A549 (cell line): ENCODE measurements around the gene TUBA4A. TPM values are rescaled to one million over a fixed set of nuclear protein-coding genes. Genes with fewer than 3 reads are reported as not detected.

Experiments used
- ATAC-seq, 2 experiments: fragments of 200-7000 bp in 1 of 2; fragments of >200 bp in 1 of 2; cut with Nextera tagmentation in 1 of 2; cut with Tn5 transposase in 1 of 2; 3 replicates each; pipeline versions ENCODE4 v1.8.0 to v1.9.1; 2018 to 2020; ENCODE audit warnings: mild to moderate bottlenecking in 1 of 2, moderate library complexity in 1 of 2
- CTCF ChIA-PET: fragments of 300-600 bp; sonication (Branson Sonifier 250); formaldehyde crosslinking; extraction: SDS; loops from one replicate; lab custom pipeline; 2021; ENCODE audit warnings: antibody characterized with exemption, inconsistent platforms; lab: Yijun Ruan, JAX
- POLR2A ChIA-PET: fragments of 350-600 bp; formaldehyde crosslinking; extraction: SDS; loops from one replicate; lab custom pipeline; 2021; ENCODE audit warnings: antibody characterized with exemption, inconsistent platforms; lab: Yijun Ruan, JAX
- DNase-seq, 2 experiments: peaks; one replicate each; pipeline versions ENCODE4 v3.0.0 to v3.0.0-alpha.2; 2011 to 2016; ENCODE audit warnings: low read depth in 1 of 2, low spot score in 1 of 2
- FAIRE-seq: peaks from 2 replicates; lab custom pipeline; 2011; peaks lifted over from hg19 to GRCh38; lab: Jason Lieb, UNC
- H3K27ac ChIP-seq, 2 experiments: fragments of >200 bp; sonication (Bioruptor Twin); formaldehyde crosslinking; 3 replicates each; pipeline ENCODE4 v1.5.1; 2016 to 2017
- H3K4me1 ChIP-seq: fragments of >200 bp; sonication (Bioruptor Twin); formaldehyde crosslinking; 3 replicates; pipeline ENCODE4 v1.6.1; 2016
- H3K4me2 ChIP-seq: fragments of >200 bp; sonication (Bioruptor Twin); formaldehyde crosslinking; 3 replicates; pipeline ENCODE4 v1.6.1; 2016
- H3K4me3 ChIP-seq: fragments of >200 bp; sonication (Bioruptor Twin); formaldehyde crosslinking; 3 replicates; pipeline ENCODE4 v1.5.1; 2016
- H3K9me3 ChIP-seq: fragments of >200 bp; sonication (Bioruptor Twin); formaldehyde crosslinking; 3 replicates; pipeline ENCODE4 v1.6.1; 2016
- CBX2 ChIP-seq: fragments of 200-600 bp; sonication (generic); IDR thresholded peaks from 2 replicates; pipeline ENCODE4 v1.6.1; 2016; ENCODE audit warnings: low read depth, mild to moderate bottlenecking, borderline replicate concordance
- CHD4 ChIP-seq: fragments of 200-600 bp; sonication (generic); IDR thresholded peaks from 2 replicates; pipeline ENCODE4 v1.6.1; 2016; ENCODE audit warnings: antibody characterized with exemption, mild to moderate bottlenecking, borderline replicate concordance
- EHMT2 ChIP-seq: fragments of 200-600 bp; sonication (generic); IDR thresholded peaks from 2 replicates; pipeline ENCODE4 v1.6.1; 2016; ENCODE audit warnings: antibody characterized with exemption, low read depth, mild to moderate bottlenecking, moderate library complexity
- EP300 ChIP-seq, 2 experiments: fragments of >200 bp; sonication (Bioruptor Twin); formaldehyde crosslinking; IDR thresholded peaks; 2 replicates in 1 of 2; 3 replicates in 1 of 2; pipeline ENCODE4 v1.6.1; 2016 to 2017
- FOSL2 ChIP-seq, 2 experiments: fragments of 450-650 bp in 1 of 2; fragments of >200 bp in 1 of 2; sonication (Bioruptor Twin) in 1 of 2; formaldehyde crosslinking; IDR thresholded peaks; 2 replicates each; pipeline versions ENCODE4 v1.5.0 to v1.6.1; 2016 to 2020; ENCODE audit warnings: mild to moderate bottlenecking in 1 of 2, moderate library complexity in 1 of 2
- FOXS1 ChIP-seq: fragments of 250-450 bp; sonication (Bioruptor Pico); IDR thresholded peaks from 2 replicates; pipeline ENCODE4 v1.5.0; 2020; ENCODE audit warnings: mild to moderate bottlenecking, moderate library complexity
- JUN ChIP-seq, 2 experiments: fragments of >200 bp; sonication (Bioruptor Twin); formaldehyde crosslinking; IDR thresholded peaks; 2 replicates in 1 of 2; 3 replicates in 1 of 2; pipeline ENCODE4 v1.6.1; 2016 to 2017
- JUNB ChIP-seq: fragments of >200 bp; sonication (Bioruptor Twin); formaldehyde crosslinking; IDR thresholded peaks from 2 replicates; pipeline ENCODE4 v1.6.1; 2016
- KDM5A ChIP-seq: fragments of 200-600 bp; sonication (generic); IDR thresholded peaks from 2 replicates; pipeline ENCODE4 v1.6.1; 2016; ENCODE audit warnings: antibody characterized with exemption, mild to moderate bottlenecking
- MYC ChIP-seq: IDR thresholded peaks from 2 replicates; pipeline ENCODE4 v1.6.1; 2012; ENCODE audit warnings: mild to moderate bottlenecking, inconsistent platforms, low read length, improper control_type of control experiment, borderline replicate concordance
- POLR2AphosphoS2 ChIP-seq: conservative IDR thresholded peaks from 2 replicates; pipeline ENCODE4 v1.6.1; 2012; ENCODE audit warnings: low read length, improper control_type of control experiment, inconsistent platforms
- RNF2 ChIP-seq: fragments of 200-600 bp; sonication (generic); IDR thresholded peaks from 2 replicates; pipeline ENCODE4 v1.6.1; 2016; ENCODE audit warnings: low read depth, mild to moderate bottlenecking, antibody characterized with exemption, moderate library complexity, borderline replicate concordance
- TFCP2L1 ChIP-seq: fragments of 250-450 bp; sonication (Bioruptor Pico); IDR thresholded peaks from 2 replicates; pipeline ENCODE4 v1.5.0; 2021; ENCODE audit warnings: mild to moderate bottlenecking
- ZC3H11A ChIP-seq: fragments of 450-650 bp; IDR thresholded peaks from 2 replicates; pipeline ENCODE4 v1.6.1; 2014; ENCODE audit warnings: antibody characterized with exemption, mild to moderate bottlenecking
- ZSCAN20 ChIP-seq: fragments of 250-450 bp; sonication (Bioruptor Pico); IDR thresholded peaks from 2 replicates; pipeline ENCODE4 v1.8.0; 2022; ENCODE audit warnings: mild to moderate bottlenecking, moderate library complexity
- WGBS: methylation state at CpG from one replicate; pipeline ENCODE4 v1.1.6; 2017; ENCODE audit errors: missing lambda C conversion rate; 5-methylcytosine and 5-hydroxymethylcytosine counted together
- polyA plus RNA-seq, 4 experiments: library from polyadenylated mRNA; depleted of rRNA in 3 of 4; stranded (reverse); fragments of >200 nt; fragmentation: RNase III in 1 of 4; extraction: RNeasy Plus Mini Kit Qiagen cat#74134 plus additional on column Dnase treatment in 1 of 4; gene quantifications; 2 replicates in 3 of 4; 3 replicates in 1 of 4; pipeline ENCODE4 v1.2.3, GENCODE V29; 2011 to 2017
- TF ChIP-seq, protein P1 (sequence below): fragments of >200 bp; sonication (Bioruptor Twin); formaldehyde crosslinking; IDR thresholded peaks from 2 replicates; pipeline ENCODE4 v1.6.1; 2016
- TF ChIP-seq, protein P2 (sequence below): fragments of 200-600 bp; sonication (generic); IDR thresholded peaks from 2 replicates; pipeline ENCODE4 v1.6.1; 2016; ENCODE audit warnings: antibody characterized with exemption, mild to moderate bottlenecking, moderate library complexity
- TF ChIP-seq, protein P3 (sequence below): fragments of 450-650 bp; IDR thresholded peaks from 2 replicates; pipeline ENCODE4 v1.6.1; 2014; ENCODE audit warnings: antibody characterized with exemption

The TUBA4A gene
- polyA plus RNA-seq, 2 of the 4 experiments (the other 2 are of a cell fraction) = 222 to 450 TPM

DNA sequence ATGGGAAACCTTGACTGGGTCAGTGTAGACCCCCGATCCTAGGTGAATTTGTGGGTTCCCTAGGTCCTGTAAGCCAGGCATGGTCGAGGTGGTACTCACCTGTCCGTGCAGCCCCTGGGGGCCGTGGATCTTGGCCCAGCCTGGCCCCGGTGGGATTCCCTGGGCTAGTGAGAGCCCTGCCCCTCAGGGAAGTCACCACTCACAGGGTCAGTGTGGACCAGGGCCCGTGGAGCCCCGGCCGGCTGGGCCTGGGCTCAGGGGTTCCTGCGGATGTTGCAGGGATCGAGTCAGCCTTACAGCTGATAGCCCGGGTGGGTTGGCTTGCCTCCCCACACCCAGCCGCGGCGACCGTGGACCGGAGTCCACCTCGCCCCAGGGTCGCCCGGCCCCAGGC, 24.8 kb downstream of the TUBA4A start:
- FAIRE-seq (no peak), DNase-seq (no peak), ATAC-seq (peak; percentile 36 to 48)
- Histone ChIP-seq H3K9me3 (no peaks in the 10 kb centered on the region), H3K4me1 (peaks cover 19% of the 10 kb centered on the region), H3K4me3 (peak overlapping the region; percentile 85), H3K27ac (peak overlapping the region; percentile 82 to 95), H3K4me2 (peak overlapping the region; percentile 98)
- ChIA-PET CTCF (interaction anchor here (1.1 to 9.4 kb wide), 10 partner anchors 8 to 75 kb away, joined by 3 to 86 read pairs (median 6); partner anchors contain the start of gene TUBA4A), POLR2A (interaction anchor here (0.7 to 2.6 kb wide), 12 partner anchors 9 to 170 kb away, joined by 3 to 19 read pairs (median 6); partner anchors contain the start of genes DNAJB2, GLB1L, STK16 and TUBA4A)
- WGBS = 2% methylated on average over 10 of the region's 19 CpGs
- no peak for TF ChIP-seq RNF2
- no peak for TF ChIP-seq CBX2
- TF ChIP-seq JUNB = no peak
- no peak for TF ChIP-seq CHD4
- no peak for TF ChIP-seq EP300 (IDR thresholded peaks at IDR 0.05)
- TF ChIP-seq, protein P1, sequence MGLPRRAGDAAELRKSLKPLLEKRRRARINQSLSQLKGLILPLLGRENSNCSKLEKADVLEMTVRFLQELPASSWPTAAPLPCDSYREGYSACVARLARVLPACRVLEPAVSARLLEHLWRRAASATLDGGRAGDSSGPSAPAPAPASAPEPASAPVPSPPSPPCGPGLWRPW = no peak
- TF ChIP-seq KDM5A = no peak
- no peak for TF ChIP-seq FOSL2 (IDR thresholded peaks at IDR 0.05)
- peak; percentile 2; the same call in 1 of the 2 replicates for TF ChIP-seq FOSL2 (CRISPR knock-in tag; IDR thresholded peaks at IDR 0.05)

DNA sequence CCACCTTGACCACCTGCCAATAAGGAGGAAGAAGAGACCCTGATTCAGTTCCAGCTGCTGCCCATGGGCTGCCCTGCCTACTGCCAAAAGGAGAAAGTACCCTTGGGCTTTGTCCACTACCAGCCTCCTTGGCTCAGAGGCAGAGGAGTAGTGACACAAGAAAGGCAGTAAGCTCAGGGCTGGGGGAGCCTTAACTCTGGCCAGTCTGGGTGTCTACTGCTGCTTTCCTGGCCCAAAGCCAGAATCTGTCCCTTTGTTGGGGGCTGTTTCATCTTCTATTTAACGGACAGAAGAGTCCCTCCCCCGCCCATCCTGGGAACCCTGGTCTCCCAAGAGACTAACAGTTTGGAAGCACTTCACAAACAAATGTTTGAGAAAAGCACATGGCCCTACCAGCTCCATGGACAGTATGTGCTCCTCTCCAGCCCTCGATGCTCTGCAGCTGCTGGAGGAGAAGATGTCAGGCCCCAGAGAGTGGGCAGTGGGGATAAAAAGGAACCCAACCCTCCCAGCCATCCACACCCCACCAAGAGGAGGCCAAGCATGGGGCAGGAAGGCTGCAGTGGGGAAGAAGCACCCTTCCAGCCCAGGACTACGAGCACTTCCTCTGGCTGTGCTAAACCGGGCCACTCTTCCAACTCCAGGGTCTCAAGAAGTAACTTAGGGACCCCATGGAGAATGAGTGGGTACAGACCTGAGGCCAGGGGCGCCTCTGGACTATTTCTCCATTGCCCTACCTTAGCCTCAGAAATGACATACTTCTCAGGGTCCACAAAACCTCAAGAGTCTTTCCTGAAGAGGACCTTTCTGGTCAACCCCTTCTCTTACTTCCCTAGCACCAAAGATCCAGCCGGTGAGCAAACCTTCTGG, 25.4 kb downstream of the TUBA4A start:
- TF ChIP-seq, protein P2, sequence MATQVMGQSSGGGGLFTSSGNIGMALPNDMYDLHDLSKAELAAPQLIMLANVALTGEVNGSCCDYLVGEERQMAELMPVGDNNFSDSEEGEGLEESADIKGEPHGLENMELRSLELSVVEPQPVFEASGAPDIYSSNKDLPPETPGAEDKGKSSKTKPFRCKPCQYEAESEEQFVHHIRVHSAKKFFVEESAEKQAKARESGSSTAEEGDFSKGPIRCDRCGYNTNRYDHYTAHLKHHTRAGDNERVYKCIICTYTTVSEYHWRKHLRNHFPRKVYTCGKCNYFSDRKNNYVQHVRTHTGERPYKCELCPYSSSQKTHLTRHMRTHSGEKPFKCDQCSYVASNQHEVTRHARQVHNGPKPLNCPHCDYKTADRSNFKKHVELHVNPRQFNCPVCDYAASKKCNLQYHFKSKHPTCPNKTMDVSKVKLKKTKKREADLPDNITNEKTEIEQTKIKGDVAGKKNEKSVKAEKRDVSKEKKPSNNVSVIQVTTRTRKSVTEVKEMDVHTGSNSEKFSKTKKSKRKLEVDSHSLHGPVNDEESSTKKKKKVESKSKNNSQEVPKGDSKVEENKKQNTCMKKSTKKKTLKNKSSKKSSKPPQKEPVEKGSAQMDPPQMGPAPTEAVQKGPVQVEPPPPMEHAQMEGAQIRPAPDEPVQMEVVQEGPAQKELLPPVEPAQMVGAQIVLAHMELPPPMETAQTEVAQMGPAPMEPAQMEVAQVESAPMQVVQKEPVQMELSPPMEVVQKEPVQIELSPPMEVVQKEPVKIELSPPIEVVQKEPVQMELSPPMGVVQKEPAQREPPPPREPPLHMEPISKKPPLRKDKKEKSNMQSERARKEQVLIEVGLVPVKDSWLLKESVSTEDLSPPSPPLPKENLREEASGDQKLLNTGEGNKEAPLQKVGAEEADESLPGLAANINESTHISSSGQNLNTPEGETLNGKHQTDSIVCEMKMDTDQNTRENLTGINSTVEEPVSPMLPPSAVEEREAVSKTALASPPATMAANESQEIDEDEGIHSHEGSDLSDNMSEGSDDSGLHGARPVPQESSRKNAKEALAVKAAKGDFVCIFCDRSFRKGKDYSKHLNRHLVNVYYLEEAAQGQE = no peak
- TF ChIP-seq ZC3H11A = no peak
- TF ChIP-seq FOSL2 (IDR thresholded peaks at IDR 0.05) = no peak
- no peak for TF ChIP-seq FOSL2 (CRISPR knock-in tag; IDR thresholded peaks at IDR 0.05)
- no peak for TF ChIP-seq MYC
- no peak for TF ChIP-seq KDM5A
- ChIA-PET POLR2A (interaction anchor here (0.7 to 2.6 kb wide), 10 partner anchors 9 to 169 kb away, joined by 3 to 19 read pairs (median 6); partner anchors contain the start of genes DNAJB2, GLB1L, STK16 and TUBA4B), CTCF (interaction anchor here (0.8 to 9.4 kb wide), 9 partner anchors 7 to 64 kb away, joined by 3 to 86 read pairs (median 4); partner anchors contain the start of gene CNPPD1)
- no peaks in the 10 kb centered on the region for H3K9me3 ChIP-seq
- H3K27ac ChIP-seq = peak overlapping the region; percentile 82 to 95
- WGBS = 61% methylated on average over 7 of the region's 7 CpGs
- peak overlapping the region; percentile 85 for H3K4me3 ChIP-seq
- FAIRE-seq (no peak), DNase-seq (no peak), ATAC-seq (no peak)
- H3K4me1 ChIP-seq = peaks cover 19% of the 10 kb centered on the region
- H3K4me2 ChIP-seq = peak overlapping the region; percentile 98

DNA sequence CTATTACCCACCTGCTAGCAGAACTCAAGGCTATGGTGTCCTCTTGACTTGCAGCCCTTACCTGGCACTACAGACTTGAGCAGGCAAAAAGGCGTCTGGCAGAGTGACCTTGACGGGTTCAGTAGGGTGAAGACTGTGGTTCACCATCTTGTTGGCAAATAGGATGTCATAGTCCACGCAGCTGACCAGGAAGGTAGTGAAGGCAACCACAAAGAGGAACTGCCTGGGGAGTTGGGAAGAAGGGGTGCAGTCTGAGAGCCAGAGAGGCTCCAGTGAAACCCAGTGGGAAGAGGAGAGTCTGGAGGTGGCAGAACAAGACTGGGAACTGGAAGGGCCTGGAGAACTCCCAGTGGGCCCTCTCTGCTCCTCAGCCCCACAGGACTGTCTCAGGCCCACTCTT, 28.4 kb downstream of the TUBA4A start:
- ChIA-PET POLR2A (no interaction called here), CTCF (interaction anchor here (2.8 kb wide), 1 partner anchor 69 kb away, joined by 15 read pairs; no protein-coding TSS in a partner anchor)
- H3K4me1 ChIP-seq = peaks cover 11% of the 10 kb centered on the region
- no peaks in the 10 kb centered on the region for H3K9me3 ChIP-seq
- DNase-seq (no peak), ATAC-seq (no peak), FAIRE-seq (no peak)
- H3K4me3 ChIP-seq = no peak overlapping the region
- no peak overlapping the region for H3K4me2 ChIP-seq
- WGBS = 98% methylated on average over 3 of the region's 3 CpGs
- H3K27ac ChIP-seq = no peak overlapping the region
- no peak for TF ChIP-seq FOXS1 (CRISPR knock-in tag)
- no peak for TF ChIP-seq TFCP2L1 (CRISPR knock-in tag)
- TF ChIP-seq JUNB = no peak
- no peak for TF ChIP-seq POLR2AphosphoS2
- TF ChIP-seq ZSCAN20 = no peak
- TF ChIP-seq MYC = no peak
- TF ChIP-seq JUN (IDR thresholded peaks at IDR 0.05) = no peak
- TF ChIP-seq, protein P3, sequence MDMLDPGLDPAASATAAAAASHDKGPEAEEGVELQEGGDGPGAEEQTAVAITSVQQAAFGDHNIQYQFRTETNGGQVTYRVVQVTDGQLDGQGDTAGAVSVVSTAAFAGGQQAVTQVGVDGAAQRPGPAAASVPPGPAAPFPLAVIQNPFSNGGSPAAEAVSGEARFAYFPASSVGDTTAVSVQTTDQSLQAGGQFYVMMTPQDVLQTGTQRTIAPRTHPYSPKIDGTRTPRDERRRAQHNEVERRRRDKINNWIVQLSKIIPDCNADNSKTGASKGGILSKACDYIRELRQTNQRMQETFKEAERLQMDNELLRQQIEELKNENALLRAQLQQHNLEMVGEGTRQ = no peak
- no peak for TF ChIP-seq EHMT2
